GM12878 (cell line): ENCODE results near the gene FBLIM1. TPM values are rescaled to one million over a fixed set of nuclear protein-coding genes. Genes with fewer than 3 reads are reported as not detected.

Experiments
- ATAC-seq: fragments of 200-7000 bp; cut with Tn5 transposase; 3 replicates; pipeline ENCODE4 v1.9.1; 2020; ENCODE audit warnings: mild to moderate bottlenecking, moderate library complexity
- BruUV-seq: library from RNA; stranded (reverse); fragments of 400-500 nt; replicated peaks from 2 replicates; lab custom pipeline; 2021; lab: Mats Ljungman, UMichigan
- CTCF ChIA-PET: fragments of 300-600 bp; sonication (Branson Sonifier 250); formaldehyde crosslinking; extraction: SDS; loops from one replicate; lab custom pipeline; 2021; ENCODE audit warnings: inconsistent platforms; lab: Yijun Ruan, JAX
- POLR2A ChIA-PET: fragments of 350-600 bp; formaldehyde crosslinking; extraction: SDS; loops from one replicate; lab custom pipeline; 2021; ENCODE audit warnings: inconsistent platforms; lab: Charles Lee
- RAD21 ChIA-PET: fragments of 300-600 bp; sonication (Branson Sonifier 250); formaldehyde crosslinking; loops from one replicate; lab custom pipeline; 2023; ENCODE audit warnings: antibody characterized with exemption; ENCODE audit not compliant: unreplicated experiment; lab: Charles Lee
- SMC1A ChIA-PET: fragments of 300-600 bp; sonication (Branson Sonifier 250); formaldehyde crosslinking; loops from one replicate; lab custom pipeline; 2023; ENCODE audit not compliant: unreplicated experiment, uncharacterized antibody; lab: Charles Lee
- DNase-seq: peaks from one replicate; pipeline ENCODE4 v3.0.0-alpha.2; 2011; ENCODE audit warnings: low read depth, low spot score
- FAIRE-seq: peaks from 3 replicates; lab custom pipeline; 2011; peaks lifted over from hg19 to GRCh38; lab: Jason Lieb, UNC
- H2AFZ ChIP-seq: 2 replicates; pipeline ENCODE4 v1.6.0; 2011; ENCODE audit warnings: low read depth, low read length, control low read depth; ENCODE audit not compliant: control insufficient read depth
- H3K27ac ChIP-seq: 2 replicates; pipeline ENCODE4 v1.5.1; 2011; ENCODE audit warnings: control low read depth; ENCODE audit not compliant: control insufficient read depth, insufficient read depth
- H3K27me3 ChIP-seq, 2 experiments: replicated peaks in 1 of 2; 2 replicates each; pipeline versions ENCODE4 v1.6.0 to v1.6.1; 2011; ENCODE audit warnings: low read length in 1 of 2; ENCODE audit not compliant: control insufficient read depth in 2 of 2, insufficient read depth in 2 of 2
- H3K36me3 ChIP-seq, 2 experiments: 2 replicates each; pipeline ENCODE4 v1.5.1; 2011; ENCODE audit warnings: low read length in 1 of 2; ENCODE audit not compliant: control insufficient read depth in 2 of 2, insufficient read depth in 2 of 2
- H3K4me1 ChIP-seq: 2 replicates; pipeline ENCODE4 v1.6.1; 2011; ENCODE audit warnings: mild to moderate bottlenecking, low read length, moderate library complexity, mixed read lengths; ENCODE audit not compliant: control insufficient read depth, insufficient read depth
- H3K4me2 ChIP-seq: 2 replicates; pipeline ENCODE4 v1.6.0; 2011; ENCODE audit warnings: control low read depth; ENCODE audit not compliant: control insufficient read depth, insufficient read depth
- H3K4me3 ChIP-seq: fragments of 200-600 bp; sonication (generic); 2 replicates; pipeline ENCODE4 v1.5.1; 2016
- H3K79me2 ChIP-seq: 2 replicates; pipeline ENCODE4 v1.6.0; 2011; ENCODE audit warnings: low read length; ENCODE audit not compliant: control insufficient read depth, insufficient read depth
- H3K9ac ChIP-seq: 2 replicates; pipeline ENCODE4 v1.8.0; 2011; ENCODE audit warnings: low read length, control low read depth, mixed read lengths; ENCODE audit not compliant: control insufficient read depth, insufficient read depth
- H3K9me3 ChIP-seq: replicated peaks from 3 replicates; pipeline ENCODE4 v1.5.1; 2011; ENCODE audit warnings: mild to moderate bottlenecking, low read length; ENCODE audit not compliant: control insufficient read depth, insufficient read depth
- H4K20me1 ChIP-seq: 2 replicates; pipeline ENCODE4 v1.6.0; 2011; ENCODE audit not compliant: control insufficient read depth, insufficient read depth
- BACH1 ChIP-seq: fragments of 450-650 bp; IDR thresholded peaks from 2 replicates; pipeline ENCODE4 v1.6.1; 2017; ENCODE audit warnings: mild to moderate bottlenecking, borderline replicate concordance
- BHLHE40 ChIP-seq, 2 experiments: fragments of 450-650 bp in 1 of 2; IDR thresholded peaks; 2 replicates each; pipeline ENCODE4 v1.6.1; 2011 to 2017; ENCODE audit warnings: low read depth in 2 of 2, borderline replicate concordance in 1 of 2, improper control_type of control experiment in 1 of 2, low read length in 1 of 2, mild to moderate bottlenecking in 1 of 2
- BRCA1 ChIP-seq: IDR thresholded peaks from 2 replicates; pipeline ENCODE4 v1.6.1; 2011; ENCODE audit warnings: low read depth, low read length, improper control_type of control experiment
- CBX3 ChIP-seq: fragments of 200-600 bp; sonication (generic); IDR thresholded peaks from 2 replicates; pipeline ENCODE4 v1.6.1; 2016; ENCODE audit warnings: low read depth, borderline replicate concordance
- CHD1 ChIP-seq: IDR thresholded peaks from 2 replicates; pipeline ENCODE4 v1.6.1; 2012; ENCODE audit warnings: low read depth, low read length, improper control_type of control experiment
- EED ChIP-seq: sonication (generic); IDR thresholded peaks from 2 replicates; pipeline ENCODE4 v1.6.1; 2016; ENCODE audit warnings: antibody characterized with exemption, low read depth
- EGR1 ChIP-seq, 2 experiments: IDR thresholded peaks; 1 replicate in 1 of 2; 2 replicates in 1 of 2; pipeline ENCODE4 v1.6.1; 2011 to 2012; ENCODE audit warnings: low read depth in 2 of 2, low read length in 2 of 2, borderline replicate concordance in 1 of 2, mild to moderate bottlenecking in 1 of 2, moderate library complexity in 1 of 2
- ESRRA ChIP-seq: IDR thresholded peaks from 2 replicates; pipeline ENCODE4 v1.6.1; 2012; ENCODE audit warnings: mild to moderate bottlenecking, low read length, improper control_type of control experiment
- IKZF2 ChIP-seq, 2 experiments: fragments of 450-650 bp; IDR thresholded peaks; 2 replicates each; pipeline ENCODE4 v1.6.1; 2017; ENCODE audit warnings: mild to moderate bottlenecking in 2 of 2, moderate library complexity in 2 of 2
- IRF4 ChIP-seq: IDR thresholded peaks from 2 replicates; pipeline ENCODE4 v1.6.1; 2011; ENCODE audit warnings: low read depth, low read length
- KAT2A ChIP-seq: conservative IDR thresholded peaks from 2 replicates; pipeline ENCODE4 v1.6.1; 2011; ENCODE audit warnings: low read depth, low read length; ENCODE audit not compliant: control insufficient read depth
- MTA2 ChIP-seq: fragments of 450-650 bp; IDR thresholded peaks from 2 replicates; pipeline ENCODE4 v1.6.1; 2016; ENCODE audit warnings: low read depth, mild to moderate bottlenecking, moderate library complexity
- NFYA ChIP-seq: IDR thresholded peaks from 2 replicates; pipeline ENCODE4 v1.6.1; 2011; ENCODE audit warnings: low read depth, mild to moderate bottlenecking, low read length, improper control_type of control experiment, borderline replicate concordance
- PAX5 ChIP-seq: IDR thresholded peaks from 2 replicates; pipeline ENCODE4 v1.6.1; 2011; ENCODE audit warnings: low read depth, low read length, borderline replicate concordance
- PBX3 ChIP-seq: IDR thresholded peaks from 2 replicates; pipeline ENCODE4 v1.6.1; 2011; ENCODE audit warnings: mild to moderate bottlenecking, low read depth, low read length, moderate library complexity; ENCODE audit not compliant: insufficient replicate concordance
- RFX5 ChIP-seq: IDR thresholded peaks from 2 replicates; pipeline ENCODE4 v1.6.1; 2011; ENCODE audit warnings: low read depth, low read length, improper control_type of control experiment
- RUNX3 ChIP-seq: IDR thresholded peaks from 2 replicates; pipeline ENCODE4 v1.6.1; 2012; ENCODE audit warnings: low read length, inconsistent platforms
- SMC3 ChIP-seq: IDR thresholded peaks from 2 replicates; pipeline ENCODE4 v1.6.1; 2011; ENCODE audit warnings: low read length, improper control_type of control experiment, borderline replicate concordance
- SPI1 ChIP-seq: IDR thresholded peaks from 2 replicates; pipeline ENCODE4 v1.6.1; 2011; ENCODE audit warnings: low read depth, mild to moderate bottlenecking, low read length, moderate library complexity, borderline replicate concordance; ENCODE audit not compliant: insufficient read depth
- TCF12 ChIP-seq: IDR thresholded peaks from 2 replicates; pipeline ENCODE4 v1.6.1; 2011; ENCODE audit warnings: low read depth, mild to moderate bottlenecking, low read length
- YY1 ChIP-seq: IDR thresholded peaks from 2 replicates; pipeline ENCODE4 v1.6.1; 2011; ENCODE audit warnings: low read depth, mild to moderate bottlenecking, low read length
- ZNF622 ChIP-seq: fragments of 450-650 bp; IDR thresholded peaks from 2 replicates; pipeline ENCODE4 v1.6.1; 2017; ENCODE audit warnings: mild to moderate bottlenecking, inconsistent platforms
- WGBS: methylation state at CpG from one replicate; pipeline ENCODE4 v1.1.6; 2016; ENCODE audit warnings: low lambda C conversion rate; ENCODE audit not compliant: insufficient replicate concordance, insufficient coverage; ENCODE audit errors: missing lambda C conversion rate; 5-methylcytosine and 5-hydroxymethylcytosine counted together
- in situ Hi-C: fragments of 300-500 bp; cut with MboI; formaldehyde crosslinking; loops from 9 replicates; pipeline ENCODE4 v1.14.3; 2018; ENCODE audit warnings: mixed read lengths
- intact Hi-C: fragments of 100-400 bp; cut with micrococcal nuclease; formaldehyde crosslinking; loops from one replicate; pipeline ENCODE4 v1.14.2; 2022; ENCODE audit not compliant: unreplicated experiment
- polyA plus RNA-seq, 11 experiments: library from polyadenylated mRNA; depleted of rRNA in 4 of 11; unstranded in 6 of 11; stranded (reverse) in 5 of 11; fragments of >200 nt; fragmentation: Nextera tagmentation in 4 of 11; fragmentation: Illumina TruSeq in 1 of 11; extraction: Ambion mirVana in 4 of 11; extraction: Trizol in 1 of 11; gene quantifications; 1 replicate in 1 of 11; 2 replicates in 10 of 11; pipeline versions ENCODE4 v1.2.1 to v1.2.3, GENCODE V29; 2011 to 2016; ENCODE audit warnings: inconsistent platforms in 2 of 11, missing spikeins in 2 of 11, low read depth in 1 of 11
- total RNA-seq, 4 experiments: library from RNA; depleted of rRNA in 3 of 4; stranded (reverse); fragments of >200 nt in 3 of 4; fragmentation: Illumina TruSeq in 1 of 4; extraction: Trizol in 1 of 4; gene quantifications; 2 replicates each; pipeline versions ENCODE4 v1.2.1 to v1.2.3, GENCODE V29; 2013 to 2021
- TF ChIP-seq, protein P1 (sequence below): fragments of 450-650 bp; IDR thresholded peaks from 2 replicates; pipeline ENCODE4 v1.6.1; 2016; ENCODE audit warnings: mild to moderate bottlenecking

FBLIM1 gene
- total and polyA plus RNA-seq, 10 of the 15 experiments (the other 5 are each of a cell fraction or from before 2014, with no cell fraction given): 0.03 to 0.13 TPM; not detected in 8

GRCh38 chr1:15788624-15789301 lies 30.2 kb downstream of the FBLIM1 start:
- FAIRE-seq (no peak), DNase-seq (no peak), ATAC-seq (peak; percentile 34; the same call in 2 of the 3 replicates)
- in situ Hi-C loops: no loop called here
- Histone ChIP-seq H3K27ac (no peak overlapping the region), H3K4me3 (no peak overlapping the region), H3K27me3 (no peaks in the 10 kb centered on the region; a peak in 1 of 4 replicates), H3K4me2 (no peak overlapping the region; the same call in 1 of the 2 replicates), H2AFZ (peak overlapping the region; percentile 56), H4K20me1 (no peaks in the 10 kb centered on the region), H3K4me1 (peaks cover 5% of the 10 kb centered on the region), H3K9ac (no peak overlapping the region), H3K79me2 (no peaks in the 10 kb centered on the region), H3K9me3 (no peaks in the 10 kb centered on the region), H3K36me3 (no peaks in the 10 kb centered on the region)
- RAD21 ChIA-PET: interaction anchor here (1.3 kb wide), 1 partner anchor 23 kb away, joined by 3 read pairs; no protein-coding TSS in a partner anchor
- intact Hi-C loops: no loop called here
- WGBS: 17% methylated on average over 13 of the region's 13 CpGs
- BruUV-seq: no TSS peak
- POLR2A ChIA-PET: interaction anchor here (0.5 to 0.6 kb wide), 2 partner anchors 178 to 197 kb away, joined by 3 to 4 read pairs; no protein-coding TSS in a partner anchor
- CTCF ChIA-PET: interaction anchor here (0.6 to 0.9 kb wide), 3 partner anchors 10 to 264 kb away, joined by 3 read pairs; no protein-coding TSS in a partner anchor
- SMC1A ChIA-PET: interaction anchor here (0.9 to 1.8 kb wide), 2 partner anchors 92 to 218 kb away, joined by 3 to 8 read pairs; no protein-coding TSS in a partner anchor
- TF ChIP-seq BHLHE40 (IDR thresholded peaks at IDR 0.05; ENCODE audit: borderline replicate concordance in 1 of 2, low read depth in 2 of 2, low read length in 1 of 2) (peak in 1 of 2 experiments; percentile 26; a peak in 1 of 4 replicates), SPI1 (0 out of 2 replicates have a peak, but pooled peaks have one; percentile 30), CBX3 (no peak), PAX5 (peak; percentile 8; the same call in 1 of the 2 replicates), PBX3 (peak; percentile 78), SMC3 (no peak), RUNX3 (0 out of 2 replicates have a peak, but pooled peaks have one; percentile 21), NFYA (no peak), RFX5 (no peak), BRCA1 (no peak), IRF4 (peak; percentile 36; the same call in 1 of the 2 replicates), EED (0 out of 2 replicates have a peak, but pooled peaks have one; percentile 50), ZNF622 (no peak), YY1 (no peak), ESRRA (no peak), KAT2A (no peak), TCF12 (peak; percentile 97), IKZF2 (IDR thresholded peaks at IDR 0.05) (0 out of 4 replicates have a peak, but pooled peaks of 1 of the 2 experiments have one; percentile 27), MTA2 (0 out of 2 replicates have a peak, but pooled peaks have one; percentile 12), BACH1 (no peak), CHD1 (no peak), EGR1 (IDR thresholded peaks at IDR 0.05; ENCODE audit: borderline replicate concordance in 1 of 2, low read depth in 2 of 2, low read length in 2 of 2) (peak in 1 of 2 experiments; percentile 68; a peak in 2 of 3 replicates)
- TF ChIP-seq, protein P1, sequence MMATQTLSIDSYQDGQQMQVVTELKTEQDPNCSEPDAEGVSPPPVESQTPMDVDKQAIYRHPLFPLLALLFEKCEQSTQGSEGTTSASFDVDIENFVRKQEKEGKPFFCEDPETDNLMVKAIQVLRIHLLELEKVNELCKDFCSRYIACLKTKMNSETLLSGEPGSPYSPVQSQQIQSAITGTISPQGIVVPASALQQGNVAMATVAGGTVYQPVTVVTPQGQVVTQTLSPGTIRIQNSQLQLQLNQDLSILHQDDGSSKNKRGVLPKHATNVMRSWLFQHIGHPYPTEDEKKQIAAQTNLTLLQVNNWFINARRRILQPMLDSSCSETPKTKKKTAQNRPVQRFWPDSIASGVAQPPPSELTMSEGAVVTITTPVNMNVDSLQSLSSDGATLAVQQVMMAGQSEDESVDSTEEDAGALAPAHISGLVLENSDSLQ: peak; percentile 94
